HG03575 (cell line): ENCODE results near the gene SLC9C1.
"Not testable (repeated sequence)": the region's sequence is repeated elsewhere in the genome, so short reads cannot be mapped to it uniquely, and the experiment has no call there.

Experiments used
- ATAC-seq: cut with Tn5 transposase; IDR thresholded peaks from one replicate; pipeline ENCODE4 v1.9.1; 2021; ENCODE audit not compliant: unreplicated experiment, insufficient number of reproducible peaks, low FRiP score; ENCODE audit errors: extremely low read depth

SLC9C1 gene

DNA sequence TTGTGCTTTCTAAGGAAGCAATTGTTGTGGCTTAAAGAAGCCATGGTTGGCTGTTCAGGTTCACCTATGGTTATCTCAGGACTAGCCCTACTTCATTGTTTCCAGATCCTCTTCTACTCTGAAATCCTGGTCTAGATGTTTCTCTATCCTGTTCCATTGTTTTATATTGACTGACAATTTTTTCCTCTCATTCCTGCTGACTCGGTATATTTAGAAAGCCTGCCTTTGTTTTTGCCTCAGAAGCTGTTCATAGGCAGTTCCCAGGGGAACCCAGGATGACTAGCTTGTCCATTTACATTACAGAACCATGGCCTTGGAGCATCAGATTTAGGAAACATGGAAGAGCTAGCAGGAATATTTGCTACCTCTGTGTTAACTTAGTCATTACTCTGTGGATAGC is 64.0 kb downstream of the SLC9C1 start:
- ATAC-seq = no peak

GRCh38 chr3:112228786-112229185 is 65.2 kb downstream of the SLC9C1 start:
- no peak for ATAC-seq

DNA sequence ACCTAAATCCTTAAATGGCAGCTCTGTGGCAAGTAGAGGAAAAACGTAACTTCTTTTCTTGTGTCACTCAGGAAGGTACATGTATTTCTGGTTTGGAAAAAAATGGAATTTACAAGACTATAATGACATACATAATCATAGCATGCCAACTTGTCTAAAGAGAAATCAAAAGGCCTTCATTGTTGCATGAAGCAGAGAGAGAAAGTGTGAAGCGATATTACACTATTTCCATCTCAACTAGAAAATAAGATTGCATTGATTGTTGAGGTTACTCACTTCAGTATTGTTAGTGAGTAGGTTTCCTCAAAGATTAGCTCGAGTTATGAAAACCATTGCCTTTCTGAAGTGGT is 93.7 kb downstream of the SLC9C1 start:
- ATAC-seq = no peak

DNA sequence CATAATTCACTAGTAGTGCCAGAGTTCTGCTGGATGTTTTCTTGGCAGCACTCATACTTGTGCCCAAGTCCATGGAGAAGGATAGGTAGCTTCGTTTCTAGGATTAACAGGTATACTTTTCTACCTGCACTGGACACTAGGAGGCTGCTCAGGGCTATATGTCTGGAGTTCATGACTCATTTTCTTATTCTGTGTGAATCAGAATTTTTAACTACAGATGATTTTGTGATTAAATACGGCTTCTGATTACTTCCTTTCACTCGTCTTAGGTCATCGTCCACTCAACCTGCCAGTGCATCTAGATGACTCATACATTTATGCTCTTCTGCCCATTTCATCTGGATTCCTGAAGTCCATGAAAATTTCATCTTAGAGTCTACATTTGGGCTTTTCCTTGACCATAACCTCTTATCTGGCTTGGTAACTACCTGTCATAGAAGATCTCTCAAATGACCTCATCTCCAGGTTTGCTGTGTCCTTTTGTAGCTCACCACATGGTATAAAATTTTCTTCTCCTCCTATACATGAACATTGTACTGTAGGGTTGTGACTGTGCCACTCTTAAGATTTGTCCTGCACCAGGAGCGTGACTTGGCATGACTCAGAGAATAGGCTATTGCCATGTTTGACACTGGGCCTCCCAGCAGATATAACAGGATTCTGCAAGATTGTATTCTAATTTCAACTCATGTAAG is 94.2 kb downstream of the SLC9C1 start:
- no peak for ATAC-seq

DNA sequence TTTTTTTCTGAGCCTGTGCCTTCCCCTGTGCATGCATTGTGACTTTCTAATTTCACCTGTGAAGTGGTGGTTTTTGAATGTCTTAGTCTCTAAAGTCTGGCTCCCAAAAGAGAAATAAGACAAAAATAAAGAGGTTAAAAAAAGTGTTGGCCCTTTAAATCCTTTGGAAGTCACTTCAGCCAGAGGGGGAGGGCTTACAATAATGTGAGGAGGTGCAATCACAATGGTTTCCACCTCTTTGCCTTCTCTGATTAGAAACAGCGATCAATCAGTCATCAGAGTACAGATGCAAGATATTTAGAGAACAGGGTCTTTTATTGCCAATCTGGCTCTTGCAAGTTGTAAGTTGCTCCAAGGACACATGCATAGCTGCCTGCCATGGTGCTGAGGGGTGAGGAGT is 96.9 kb downstream of the SLC9C1 start:
- ATAC-seq = no peak

GRCh38 chr3:112187300-112187699 is 106.7 kb downstream of the SLC9C1 start:
- no peak for ATAC-seq

- not testable (repeated sequence) for ATAC-seq
Measured at GRCh38 chr3:112185423-112186035, 108.5 kb downstream of the SLC9C1 start.

DNA sequence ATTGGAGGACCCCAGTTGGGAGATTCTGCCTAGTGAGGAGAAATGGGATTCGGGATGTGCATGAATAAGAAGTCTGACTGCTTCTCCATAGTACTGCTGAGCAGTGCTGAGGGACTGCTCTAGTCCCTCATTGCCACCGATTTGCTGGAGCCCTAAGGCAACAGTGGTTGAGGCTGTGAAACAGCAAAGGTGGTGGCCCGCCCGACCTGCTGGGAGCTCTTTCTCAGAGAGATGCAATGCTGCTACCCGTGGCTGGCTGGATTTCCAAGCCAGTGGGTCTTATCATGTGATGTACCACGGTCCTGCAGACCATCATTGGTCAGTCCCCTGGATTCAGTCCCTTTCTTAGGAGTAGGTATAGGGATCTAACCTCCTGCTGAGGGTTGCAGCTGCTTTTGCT is 118.4 kb downstream of the SLC9C1 start:
- no peak for ATAC-seq

- no peak for ATAC-seq
Measured at GRCh38 chr3:112175037-112175436, 119.0 kb downstream of the SLC9C1 start.

DNA sequence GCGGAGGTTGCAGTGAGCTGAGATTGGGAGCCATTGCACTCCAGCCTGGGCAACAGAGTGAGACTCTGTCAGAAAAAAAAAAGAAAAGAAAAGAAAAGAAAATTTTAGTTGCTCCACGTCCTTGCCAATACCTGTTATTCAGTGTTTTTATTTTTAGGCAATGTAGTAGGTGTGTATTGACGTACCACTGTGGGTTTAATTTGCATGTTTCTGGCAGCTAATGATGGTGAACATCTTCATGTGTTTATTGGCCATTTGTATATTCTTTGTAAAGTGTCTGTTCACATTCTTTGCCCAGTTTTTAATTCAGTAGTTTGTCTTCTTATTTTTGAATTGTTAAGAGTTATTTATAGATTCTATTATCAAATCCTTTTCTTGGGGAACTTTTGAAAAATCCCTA is 122.9 kb downstream of the SLC9C1 start:
- ATAC-seq = no peak

DNA sequence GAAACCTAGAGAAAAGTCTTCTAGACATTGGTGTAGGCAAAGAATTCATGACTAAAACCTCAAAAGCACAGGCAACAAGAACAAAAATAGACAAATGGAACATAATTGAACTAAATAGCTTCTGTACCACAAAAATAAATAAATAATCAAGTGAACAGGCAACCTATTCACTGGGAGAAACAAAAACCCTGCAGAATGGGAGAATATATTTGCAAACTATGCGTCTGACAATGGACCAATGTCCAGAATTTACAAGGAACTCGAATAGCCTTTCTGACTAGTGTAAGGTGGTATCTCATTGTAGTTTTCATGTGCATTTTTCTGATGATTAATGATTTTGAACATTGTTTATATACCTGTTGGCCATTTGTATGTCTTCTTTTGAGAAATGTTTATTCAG is 124.0 kb downstream of the SLC9C1 start:
- no peak for ATAC-seq

DNA sequence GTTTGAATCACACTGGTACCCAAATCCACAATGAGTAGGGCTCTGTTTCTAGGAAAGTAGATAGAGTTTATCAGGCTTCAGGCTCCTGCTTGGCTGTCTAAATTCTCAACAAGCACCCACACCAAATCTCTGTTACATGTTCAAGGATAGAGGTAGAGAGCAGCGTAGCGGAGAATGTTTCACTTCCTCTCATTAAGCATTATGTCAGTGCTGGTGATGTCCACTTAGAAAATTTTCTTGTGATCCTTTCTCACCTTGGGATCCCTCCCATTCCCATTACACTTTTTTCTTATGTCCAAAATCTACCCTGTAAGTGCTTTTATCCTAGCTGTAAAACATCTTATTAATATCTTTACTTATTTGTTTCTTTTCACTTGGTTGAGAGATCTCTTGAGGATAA is 126.3 kb downstream of the SLC9C1 start:
- no peak for ATAC-seq

- ATAC-seq = no peak
Measured at GRCh38 chr3:112149136-112149535, 144.9 kb downstream of the SLC9C1 start.

DNA sequence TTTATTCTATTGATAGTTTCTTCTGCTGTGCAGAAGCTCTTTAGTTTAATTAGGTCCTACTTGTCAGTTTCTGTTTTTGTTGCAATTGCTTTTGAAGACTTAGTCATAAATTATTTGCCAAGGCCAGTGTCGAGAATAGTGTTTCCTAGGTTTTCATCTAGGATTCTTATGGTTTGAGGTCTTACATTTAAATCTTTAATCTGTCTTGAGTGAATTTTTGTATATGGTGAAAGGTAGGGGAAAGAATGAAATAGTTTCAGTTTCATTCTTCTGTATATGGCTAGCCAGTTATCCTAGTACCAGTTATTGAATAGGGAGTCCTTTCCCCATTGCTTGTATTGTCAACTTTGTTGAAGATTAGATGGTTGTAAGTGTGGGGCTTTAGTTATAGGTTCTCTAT is 150.3 kb downstream of the SLC9C1 start:
- ATAC-seq = no peak

- peak; percentile 47 for ATAC-seq
Measured at GRCh38 chr3:112143251-112143650, 150.8 kb downstream of the SLC9C1 start.

DNA sequence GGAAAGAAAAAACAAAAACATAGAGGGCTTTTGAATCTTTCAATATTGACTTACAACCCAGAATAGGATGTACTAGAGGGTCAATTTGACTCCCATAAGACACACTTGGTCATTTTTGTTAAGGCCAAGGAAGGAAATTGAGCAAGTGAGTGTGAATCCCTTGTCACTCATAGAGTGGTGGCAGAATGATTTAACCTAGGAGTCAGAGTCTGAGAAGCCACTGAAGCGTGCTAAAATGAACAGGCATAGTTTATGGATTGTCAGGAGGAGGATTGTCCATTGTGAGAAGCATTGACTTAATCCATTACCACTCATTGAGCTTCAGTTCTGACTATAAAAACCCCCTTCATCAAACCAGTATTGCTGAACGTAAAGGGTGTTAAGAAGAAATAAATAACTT is 152.7 kb downstream of the SLC9C1 start:
- no peak for ATAC-seq

- ATAC-seq = no peak
Measured at GRCh38 chr3:112140584-112140983, 153.4 kb downstream of the SLC9C1 start.

GRCh38 chr3:112138219-112138969 is 155.6 kb downstream of the SLC9C1 start:
- no peak for ATAC-seq

- no peak for ATAC-seq
Measured at GRCh38 chr3:112137781-112138180, 156.2 kb downstream of the SLC9C1 start.

GRCh38 chr3:112136959-112137693 is 156.9 kb downstream of the SLC9C1 start:
- no peak for ATAC-seq
